ENCODE data around the gene EFS. TPM values are rescaled to one million over a fixed set of nuclear protein-coding genes. Genes with fewer than 3 reads are reported as not detected.

EFS gene
- total and polyA plus RNA-seq, 2 of the 8 experiments (the other 6 are each of a cell fraction or from before 2014, with no cell fraction given), result 27.8 to 28.6 TPM

- 93% methylated on average over 21 of the region's 22 CpGs; no CpG with 5 or more reads in 1 of the 2 experiments for WGBS, 2 experiments (ENCODE audit: extremely low coverage in 1 of 2, insufficient coverage in 1 of 2, insufficient read length in 1 of 2, insufficient replicate concordance in 2 of 2, low coverage in 1 of 2, low lambda C conversion rate in 2 of 2, missing lambda C conversion rate in 1 of 2)
- H3K23me2 ChIP-seq (ENCODE audit: low read depth, low read length), result peaks cover 9% of the 10 kb centered on the region; the same call in 1 of the 2 replicates
- no peak overlapping the region for H3K18ac ChIP-seq (ENCODE audit: extremely low read depth, low read length)
- ChIA-PET POLR2A (ENCODE audit: partially characterized antibody) (interaction anchor here (0.8 to 7.1 kb wide), 7 partner anchors 8 to 57 kb away, joined by 3 to 73 read pairs (median 6); partner anchors contain the start of genes CMTM5, PPP1R3E and SLC22A17), CTCF (ENCODE audit: partially characterized antibody) (interaction anchor here (0.6 to 20.9 kb wide), 39 partner anchors 7 to 239 kb away, joined by 3 to 333 read pairs (median 5); partner anchors contain the start of genes BCL2L2, CMTM5, IL25 and NGDN)
- H4K20me1 ChIP-seq (replicated peaks in 1 of 2; ENCODE audit: control insufficient read depth in 1 of 2, insufficient read depth in 2 of 2, low read length in 2 of 2), result peaks cover 8 to 13% of the 10 kb centered on the region in 2 experiments
- no peak overlapping the region for H4K91ac ChIP-seq (replicated peaks; ENCODE audit: insufficient read length, low read length)
- H2BK15ac ChIP-seq (ENCODE audit: low read length), result no peak overlapping the region
- H3K56ac ChIP-seq (replicated peaks; ENCODE audit: insufficient read length, low read depth, low read length), result no peak overlapping the region
- no peak overlapping the region for H2AFZ ChIP-seq (ENCODE audit: low read length)
- peaks cover 0 to 14% (median 10%) of the 10 kb centered on the region in 4 experiments; a peak in 5 of 7 replicates for H3K4me1 ChIP-seq (replicated peaks in 1 of 4; ENCODE audit: control insufficient read depth in 3 of 4, insufficient read depth in 4 of 4, low read length in 3 of 4)
- H3K79me2 ChIP-seq (ENCODE audit: control insufficient read depth in 1 of 2, insufficient read depth in 2 of 2, low read length in 2 of 2), result no peaks in the 10 kb centered on the region
- no peaks in the 10 kb centered on the region; a peak in 1 of 7 replicates for H3K27me3 ChIP-seq (replicated peaks in 1 of 4; ENCODE audit: control insufficient read depth in 3 of 4, extremely low read depth in 1 of 4, insufficient read depth in 3 of 4, low read length in 3 of 4)
- H3K79me1 ChIP-seq (ENCODE audit: low read depth, low read length), result no peaks in the 10 kb centered on the region
- H3K9me3 ChIP-seq (ENCODE audit: insufficient read depth in 2 of 2, low read depth in 1 of 2, low read length in 1 of 2), result no peaks in the 10 kb centered on the region
- no peak overlapping the region for H2BK12ac ChIP-seq (ENCODE audit: low read depth, low read length)
- H4K5ac ChIP-seq (ENCODE audit: insufficient read length, low read depth, low read length), result no peak overlapping the region
- H3K27ac ChIP-seq (ENCODE audit: low read depth, low read length), result no peak overlapping the region
- H3K36me3 ChIP-seq (ENCODE audit: control insufficient read depth in 2 of 4, insufficient read depth in 4 of 4, low read length in 3 of 4), result peaks cover 0 to 22% (median 11%) of the 10 kb centered on the region in 4 experiments; a peak in 4 of 8 replicates
- H3K4ac ChIP-seq (replicated peaks; ENCODE audit: insufficient read length, low read depth, low read length), result no peak overlapping the region
- H3K14ac ChIP-seq (ENCODE audit: insufficient read length), result no peak overlapping the region
- no peak overlapping the region for H2BK5ac ChIP-seq (ENCODE audit: low read depth, low read length)
- no peak overlapping the region for H2AK5ac ChIP-seq (ENCODE audit: low read depth, low read length)
- no peak overlapping the region for H2BK20ac ChIP-seq (ENCODE audit: low read length)
- H3K23ac ChIP-seq (ENCODE audit: insufficient read length), result no peak overlapping the region
- H3K4me2 ChIP-seq (ENCODE audit: insufficient read depth in 1 of 2, low read depth in 2 of 2, low read length in 2 of 2), result no peak overlapping the region
- no peak overlapping the region for H3K9ac ChIP-seq (replicated peaks in 1 of 4; ENCODE audit: extremely low read depth in 1 of 4, low read depth in 3 of 4, low read length in 3 of 4)
- DNase-seq (ENCODE audit: low read depth in 1 of 2, low spot score in 2 of 2) (no peak), FAIRE-seq (no peak)
- no peak overlapping the region for H2BK120ac ChIP-seq (replicated peaks; ENCODE audit: low read depth, low read length)
- no peak overlapping the region for H3K4me3 ChIP-seq (ENCODE audit: extremely low read depth in 1 of 4, insufficient read depth in 2 of 4, low read depth in 3 of 4, low read length in 4 of 4)
- no peak overlapping the region; the same call in 1 of the 2 replicates for H4K8ac ChIP-seq (ENCODE audit: extremely low read depth, insufficient read depth, low read length)
- TF ChIP-seq GTF2F1 (IDR thresholded peaks at IDR 0.05; ENCODE audit: borderline replicate concordance, low read depth, low read length) (no peak), SRF (IDR thresholded peaks at IDR 0.05; ENCODE audit: low read depth, low read length) (no peak), EGR1 (IDR thresholded peaks at IDR 0.05; ENCODE audit: borderline replicate concordance, low read depth, low read length) (no peak), CREB1 (IDR thresholded peaks at IDR 0.05) (no peak)
These were observed 5.1 kb downstream of the EFS start for GRCh38 chr14:23359722-23360447.
